ENCODE results near the gene MATN1.

DNA sequence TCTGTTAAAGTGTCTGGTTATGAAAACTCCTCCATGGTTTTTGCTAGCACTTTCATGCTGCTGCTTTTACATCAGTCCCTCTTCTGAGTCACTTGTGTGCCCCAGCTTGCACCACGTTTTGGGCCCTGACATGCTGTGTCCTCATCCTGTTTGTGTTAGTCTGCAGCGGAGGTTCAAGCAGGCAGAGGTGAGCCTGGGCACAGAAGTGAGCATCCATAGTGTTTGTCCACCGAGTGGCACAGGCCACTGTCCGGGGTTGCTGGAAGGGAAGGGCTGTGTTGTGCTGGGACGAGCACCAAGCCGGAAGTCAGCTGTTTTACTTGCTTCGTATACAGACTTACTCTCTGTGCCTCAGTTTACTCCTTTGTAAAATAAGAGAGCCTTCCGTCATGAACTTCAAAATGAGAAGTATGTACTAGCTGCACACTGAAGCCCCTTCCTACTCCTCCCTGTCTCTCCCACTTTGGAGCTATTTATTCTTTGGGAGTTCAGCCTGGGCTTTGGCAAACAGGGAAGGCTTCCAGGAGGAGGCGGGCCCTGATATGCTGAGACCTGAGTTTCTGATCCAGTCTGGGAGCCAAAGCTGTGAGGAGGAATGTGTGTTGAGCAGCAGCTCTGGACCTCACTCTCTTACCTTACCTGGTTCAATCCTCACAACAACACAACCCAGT lies 44.9 kb upstream of the MATN1 start:
- TF ChIP-seq, protein P1, sequence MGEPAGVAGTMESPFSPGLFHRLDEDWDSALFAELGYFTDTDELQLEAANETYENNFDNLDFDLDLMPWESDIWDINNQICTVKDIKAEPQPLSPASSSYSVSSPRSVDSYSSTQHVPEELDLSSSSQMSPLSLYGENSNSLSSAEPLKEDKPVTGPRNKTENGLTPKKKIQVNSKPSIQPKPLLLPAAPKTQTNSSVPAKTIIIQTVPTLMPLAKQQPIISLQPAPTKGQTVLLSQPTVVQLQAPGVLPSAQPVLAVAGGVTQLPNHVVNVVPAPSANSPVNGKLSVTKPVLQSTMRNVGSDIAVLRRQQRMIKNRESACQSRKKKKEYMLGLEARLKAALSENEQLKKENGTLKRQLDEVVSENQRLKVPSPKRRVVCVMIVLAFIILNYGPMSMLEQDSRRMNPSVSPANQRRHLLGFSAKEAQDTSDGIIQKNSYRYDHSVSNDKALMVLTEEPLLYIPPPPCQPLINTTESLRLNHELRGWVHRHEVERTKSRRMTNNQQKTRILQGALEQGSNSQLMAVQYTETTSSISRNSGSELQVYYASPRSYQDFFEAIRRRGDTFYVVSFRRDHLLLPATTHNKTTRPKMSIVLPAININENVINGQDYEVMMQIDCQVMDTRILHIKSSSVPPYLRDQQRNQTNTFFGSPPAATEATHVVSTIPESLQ (CRISPR knock-in tag; IDR thresholded peaks at IDR 0.05) = no peak
- TF ChIP-seq CTCF (IDR thresholded peaks at IDR 0.05) (no peak), STAT6 (CRISPR knock-in tag; conservative IDR thresholded peaks at IDR 0.05; ENCODE audit: low read depth) (no peak), NR2C2 (CRISPR knock-in tag; IDR thresholded peaks at IDR 0.05) (no peak), CREB1 (CRISPR knock-in tag; IDR thresholded peaks at IDR 0.05) (no peak), ATF3 (CRISPR knock-in tag; conservative IDR thresholded peaks at IDR 0.05) (no peak)
- TF ChIP-seq, protein P2, sequence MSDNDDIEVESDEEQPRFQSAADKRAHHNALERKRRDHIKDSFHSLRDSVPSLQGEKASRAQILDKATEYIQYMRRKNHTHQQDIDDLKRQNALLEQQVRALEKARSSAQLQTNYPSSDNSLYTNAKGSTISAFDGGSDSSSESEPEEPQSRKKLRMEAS (CRISPR knock-in tag; IDR thresholded peaks at IDR 0.05) = no peak
- TF ChIP-seq, protein P3, sequence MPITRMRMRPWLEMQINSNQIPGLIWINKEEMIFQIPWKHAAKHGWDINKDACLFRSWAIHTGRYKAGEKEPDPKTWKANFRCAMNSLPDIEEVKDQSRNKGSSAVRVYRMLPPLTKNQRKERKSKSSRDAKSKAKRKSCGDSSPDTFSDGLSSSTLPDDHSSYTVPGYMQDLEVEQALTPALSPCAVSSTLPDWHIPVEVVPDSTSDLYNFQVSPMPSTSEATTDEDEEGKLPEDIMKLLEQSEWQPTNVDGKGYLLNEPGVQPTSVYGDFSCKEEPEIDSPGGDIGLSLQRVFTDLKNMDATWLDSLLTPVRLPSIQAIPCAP (CRISPR knock-in tag; IDR thresholded peaks at IDR 0.05) = no peak

Data from WTC11 (cell line).